SW480 (cell line): ENCODE results near the gene NACAD.
"Not testable (repeated sequence)": the region's sequence is repeated elsewhere in the genome, so short reads cannot be mapped to it uniquely, and the experiment has no call there.

Experiments
- DNase-seq: peaks from one replicate; pipeline ENCODE4 v3.0.0-alpha.2; 2016; ENCODE audit warnings: low spot score

NACAD gene

GRCh38 chr7:45055016-45055415, 33.8 kb downstream of the NACAD start:
- no peak for DNase-seq

- no peak for DNase-seq
These were observed 34.3 kb downstream of the NACAD start for GRCh38 chr7:45054442-45054841.

GRCh38 chr7:45053941-45054340, 34.8 kb downstream of the NACAD start:
- DNase-seq: no peak

- DNase-seq: no peak
These were observed 35.4 kb downstream of the NACAD start for GRCh38 chr7:45053401-45053800.

- no peak for DNase-seq
These were observed 36.8 kb downstream of the NACAD start for GRCh38 chr7:45052011-45052410.

GRCh38 chr7:45050198-45050597, 38.6 kb downstream of the NACAD start:
- DNase-seq: no peak

GRCh38 chr7:45048748-45049147, 40.0 kb downstream of the NACAD start:
- peak; percentile 36 for DNase-seq

GRCh38 chr7:45044338-45044737, 44.4 kb downstream of the NACAD start:
- no peak for DNase-seq

GRCh38 chr7:45039106-45039505, 49.7 kb downstream of the NACAD start:
- no peak for DNase-seq

GRCh38 chr7:45037876-45038275, 50.9 kb downstream of the NACAD start:
- DNase-seq: no peak

GRCh38 chr7:45036796-45037195, 52.0 kb downstream of the NACAD start:
- no peak for DNase-seq

- DNase-seq: no peak
These were observed 52.5 kb downstream of the NACAD start for GRCh38 chr7:45036317-45036716.

- no peak for DNase-seq
These were observed 52.9 kb downstream of the NACAD start for GRCh38 chr7:45035893-45036292.

GRCh38 chr7:45035371-45035770, 53.4 kb downstream of the NACAD start:
- no peak for DNase-seq

GRCh38 chr7:45034710-45035109, 54.1 kb downstream of the NACAD start:
- DNase-seq: not testable (repeated sequence)

- DNase-seq: no peak
These were observed 54.9 kb downstream of the NACAD start for GRCh38 chr7:45033931-45034290.

GRCh38 chr7:45033261-45033930, 55.4 kb downstream of the NACAD start:
- no peak for DNase-seq

- DNase-seq: no peak
These were observed 56.3 kb downstream of the NACAD start for GRCh38 chr7:45032421-45032820.

- no peak for DNase-seq
These were observed 56.9 kb downstream of the NACAD start for GRCh38 chr7:45031829-45032228.
